Peyer's patch (tissue), 4 donors: ENCODE results near the gene BCAP29. TPM values are rescaled to one million over a fixed set of nuclear protein-coding genes. Genes with fewer than 3 reads are reported as not detected.

ENCODE experiments used
- DNase-seq, 3 donors: peaks; one replicate each; pipeline ENCODE4 v3.0.0-alpha.2; 2017 to 2019
- H3K27ac ChIP-seq, 4 donors: fragments of 200-600 bp; sonication (generic); one replicate each; pipeline ENCODE4 v1.5.1; 2016 to 2019
- H3K27me3 ChIP-seq, 2 donors: fragments of 200-600 bp; sonication (generic); one replicate each; pipeline ENCODE4 v1.5.1; 2019
- H3K36me3 ChIP-seq, 3 donors: fragments of 200-600 bp; sonication (generic); one replicate each; pipeline ENCODE4 v1.5.1; 2016 to 2019
- H3K4me1 ChIP-seq, 4 donors: fragments of 200-600 bp; sonication (generic); one replicate each; pipeline ENCODE4 v1.5.1; 2016 to 2019
- H3K4me3 ChIP-seq, 4 donors: fragments of 200-600 bp; sonication (generic); 1 replicate in 3 of 4; 2 replicates in 1 of 4; pipeline ENCODE4 v1.5.1; 2016 to 2019; ENCODE audit warnings: mild to moderate bottlenecking in 1 of 4
- H3K9me3 ChIP-seq, 4 donors: fragments of 200-600 bp; sonication (generic); one replicate each; pipeline ENCODE4 v1.5.1; 2016 to 2019; ENCODE audit warnings: mild to moderate bottlenecking in 1 of 4
- POLR2A ChIP-seq, 2 donors: fragments of 450-650 bp; IDR thresholded peaks; one replicate each; pipeline ENCODE4 v1.5.1; 2017; ENCODE audit warnings: antibody characterized with exemption in 2 of 2, mild to moderate bottlenecking in 2 of 2, moderate library complexity in 2 of 2
- total RNA-seq, 4 donors: library from RNA; depleted of rRNA; stranded (reverse); fragments of >200 nt; gene quantifications; one replicate each; pipeline ENCODE4 v1.1.0, GENCODE V29; 2016
- TF ChIP-seq, protein P1 (sequence below), 6 experiments: fragments of 450-650 bp in 4 of 6; fragments of 200-600 bp in 2 of 6; sonication (generic) in 1 of 6; IDR thresholded peaks; one replicate each; pipeline ENCODE4 v1.5.1; 2017 to 2019; ENCODE audit warnings: antibody characterized with exemption in 6 of 6, mild to moderate bottlenecking in 3 of 6, moderate library complexity in 1 of 6

Gene BCAP29
- total RNA-seq, 4 donors from 2014 or later = 10.9 to 29.4 (median 17.3) TPM

DNA sequence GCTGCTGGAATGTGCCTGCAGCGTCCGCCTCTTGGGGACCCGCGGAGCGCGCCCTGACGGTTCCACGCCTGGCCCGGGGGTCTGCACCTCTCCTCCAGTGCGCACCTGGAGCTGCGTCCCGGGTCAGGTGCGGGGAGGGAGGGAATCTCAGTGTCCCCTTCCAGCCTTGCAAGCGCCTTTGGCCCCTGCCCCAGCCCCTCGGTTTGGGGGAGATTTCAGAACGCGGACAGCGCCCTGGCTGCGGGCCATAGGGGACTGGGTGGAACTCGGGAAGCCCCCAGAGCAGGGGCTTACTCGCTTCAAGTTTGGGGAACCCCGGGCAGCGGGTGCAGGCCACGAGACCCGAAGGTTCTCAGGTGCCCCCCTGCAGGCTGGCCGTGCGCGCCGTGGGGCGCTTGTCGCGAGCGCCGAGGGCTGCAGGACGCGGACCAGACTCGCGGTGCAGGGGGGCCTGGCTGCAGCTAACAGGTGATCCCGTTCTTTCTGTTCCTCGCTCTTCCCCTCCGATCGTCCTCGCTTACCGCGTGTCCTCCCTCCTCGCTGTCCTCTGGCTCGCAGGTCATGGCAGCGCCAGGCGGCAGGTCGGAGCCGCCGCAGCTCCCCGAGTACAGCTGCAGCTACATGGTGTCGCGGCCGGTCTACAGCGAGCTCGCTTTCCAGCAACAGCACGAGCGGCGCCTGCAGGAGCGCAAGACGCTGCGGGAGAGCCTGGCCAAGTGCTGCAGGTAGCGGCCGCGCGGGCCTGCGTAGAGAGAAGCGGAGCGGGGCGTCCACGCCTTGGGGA, 81.2 kb downstream of the BCAP29 start:
- Histone ChIP-seq H3K36me3 (no peaks in the 10 kb centered on the region), H3K4me3 (peak overlapping the region; percentile 29 to 57 (median 52)), H3K9me3 (no peaks in the 10 kb centered on the region), H3K27me3 (peaks cover 0 to 21% of the 10 kb centered on the region in 2 donors), H3K27ac (peak overlapping the region in 1 of 4 donors; percentile 8), H3K4me1 (peaks cover 0 to 18% (median 3%) of the 10 kb centered on the region in 4 donors)
- DNase-seq = peak; percentile 62 to 74 (median 70)
- TF ChIP-seq POLR2A (IDR thresholded peaks at IDR 0.05) = no peak
- TF ChIP-seq, protein P1, sequence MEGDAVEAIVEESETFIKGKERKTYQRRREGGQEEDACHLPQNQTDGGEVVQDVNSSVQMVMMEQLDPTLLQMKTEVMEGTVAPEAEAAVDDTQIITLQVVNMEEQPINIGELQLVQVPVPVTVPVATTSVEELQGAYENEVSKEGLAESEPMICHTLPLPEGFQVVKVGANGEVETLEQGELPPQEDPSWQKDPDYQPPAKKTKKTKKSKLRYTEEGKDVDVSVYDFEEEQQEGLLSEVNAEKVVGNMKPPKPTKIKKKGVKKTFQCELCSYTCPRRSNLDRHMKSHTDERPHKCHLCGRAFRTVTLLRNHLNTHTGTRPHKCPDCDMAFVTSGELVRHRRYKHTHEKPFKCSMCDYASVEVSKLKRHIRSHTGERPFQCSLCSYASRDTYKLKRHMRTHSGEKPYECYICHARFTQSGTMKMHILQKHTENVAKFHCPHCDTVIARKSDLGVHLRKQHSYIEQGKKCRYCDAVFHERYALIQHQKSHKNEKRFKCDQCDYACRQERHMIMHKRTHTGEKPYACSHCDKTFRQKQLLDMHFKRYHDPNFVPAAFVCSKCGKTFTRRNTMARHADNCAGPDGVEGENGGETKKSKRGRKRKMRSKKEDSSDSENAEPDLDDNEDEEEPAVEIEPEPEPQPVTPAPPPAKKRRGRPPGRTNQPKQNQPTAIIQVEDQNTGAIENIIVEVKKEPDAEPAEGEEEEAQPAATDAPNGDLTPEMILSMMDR (IDR thresholded peaks at IDR 0.05) = peak in 4 of 6 experiments; percentile 16 to 35 (median 17)

GRCh38 chr7:107661865-107662379, 81.9 kb downstream of the BCAP29 start:
- TF ChIP-seq, protein P1 (IDR thresholded peaks at IDR 0.05) = no peak
- no peak for TF ChIP-seq POLR2A (IDR thresholded peaks at IDR 0.05)
- Histone ChIP-seq H3K27me3 (peaks cover 0 to 21% of the 10 kb centered on the region in 2 donors), H3K4me1 (peaks cover 0 to 18% (median 3%) of the 10 kb centered on the region in 4 donors), H3K9me3 (no peaks in the 10 kb centered on the region), H3K27ac (peak overlapping the region in 1 of 4 donors; percentile 8), H3K4me3 (peak overlapping the region; percentile 29 to 57 (median 52)), H3K36me3 (no peaks in the 10 kb centered on the region)
- no peak for DNase-seq

DNA sequence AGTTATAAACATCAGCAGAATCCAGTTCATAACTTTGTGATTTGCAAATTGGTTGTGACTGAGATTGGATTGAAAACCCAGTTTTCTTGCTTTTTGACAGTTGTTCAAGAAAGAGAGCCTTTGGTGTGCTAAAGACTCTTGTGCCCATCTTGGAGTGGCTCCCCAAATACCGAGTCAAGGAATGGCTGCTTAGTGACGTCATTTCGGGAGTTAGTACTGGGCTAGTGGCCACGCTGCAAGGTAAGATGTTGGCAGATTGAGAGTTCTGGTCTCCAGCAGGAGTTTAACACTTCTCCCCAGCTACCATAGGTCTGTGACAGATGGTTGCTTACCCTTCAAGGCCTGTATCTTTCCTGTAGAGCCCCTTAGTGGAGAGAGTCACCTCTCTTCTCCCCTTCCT, 83.2 kb downstream of the BCAP29 start:
- H3K4me1 ChIP-seq = peaks cover 0 to 18% (median 3%) of the 10 kb centered on the region in 4 donors
- no peak overlapping the region for H3K27ac ChIP-seq
- DNase-seq = no peak
- H3K4me3 ChIP-seq = no peak overlapping the region
- no peaks in the 10 kb centered on the region for H3K36me3 ChIP-seq
- H3K9me3 ChIP-seq = no peaks in the 10 kb centered on the region
- no peak for TF ChIP-seq POLR2A (IDR thresholded peaks at IDR 0.05)
- TF ChIP-seq, protein P1 (IDR thresholded peaks at IDR 0.05) = no peak
- peaks cover 0 to 21% of the 10 kb centered on the region in 2 donors for H3K27me3 ChIP-seq

DNA sequence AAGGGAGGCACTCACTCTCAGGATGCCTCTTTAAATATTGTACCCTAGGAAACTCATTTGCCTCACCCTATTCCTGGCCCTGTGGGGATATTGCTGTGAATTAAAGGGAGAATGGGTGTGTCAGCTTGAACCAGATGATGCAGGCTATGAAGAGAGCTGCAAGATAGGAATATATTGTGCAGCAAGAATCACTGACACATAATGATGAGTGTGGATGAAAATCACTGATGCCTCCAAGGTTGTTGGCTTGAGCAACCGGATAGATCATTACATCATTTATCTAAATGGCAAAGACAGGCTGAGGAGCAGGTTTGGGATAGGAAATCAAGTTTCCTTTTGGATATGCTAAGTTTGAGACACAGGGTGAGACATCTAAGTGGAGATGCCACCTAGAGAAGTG, 86.7 kb downstream of the BCAP29 start:
- Histone ChIP-seq H3K9me3 (no peaks in the 10 kb centered on the region), H3K27ac (no peak overlapping the region), H3K4me3 (no peak overlapping the region), H3K4me1 (peaks cover 0 to 3% (median 1%) of the 10 kb centered on the region in 4 donors), H3K27me3 (peaks cover 0 to 2% of the 10 kb centered on the region in 2 donors), H3K36me3 (no peaks in the 10 kb centered on the region)
- no peak for TF ChIP-seq POLR2A (IDR thresholded peaks at IDR 0.05)
- TF ChIP-seq, protein P1 (IDR thresholded peaks at IDR 0.05) = no peak
- DNase-seq = no peak

GRCh38 chr7:107667341-107667740, 87.3 kb downstream of the BCAP29 start:
- no peaks in the 10 kb centered on the region for H3K9me3 ChIP-seq
- no peak for DNase-seq
- TF ChIP-seq, protein P1 (IDR thresholded peaks at IDR 0.05) = no peak
- no peak for TF ChIP-seq POLR2A (IDR thresholded peaks at IDR 0.05)

More at GRCh38 chr7:107667341-107667740, 87.3 kb downstream of the BCAP29 start:
- Histone ChIP-seq H3K27ac (no peak overlapping the region), H3K4me3 (no peak overlapping the region), H3K27me3 (no peaks in the 10 kb centered on the region), H3K4me1 (no peaks in the 10 kb centered on the region), H3K36me3 (no peaks in the 10 kb centered on the region)
